HepG2 (cell line): ENCODE results near the gene GJB5. TPM values are rescaled to one million over a fixed set of nuclear protein-coding genes. Genes with fewer than 3 reads are reported as not detected.

Experiments used
- ATAC-seq: fragments of 200-7000 bp; cut with Tn5 transposase; 3 replicates; pipeline ENCODE4 v1.9.1; 2020; ENCODE audit warnings: mild to moderate bottlenecking, moderate library complexity
- BruUV-seq: library from RNA; stranded (reverse); fragments of 400-500 nt; replicated peaks from 2 replicates; lab custom pipeline; 2021; lab: Mats Ljungman, UMichigan
- CTCF ChIA-PET: fragments of 300-600 bp; formaldehyde crosslinking; extraction: SDS; loops from one replicate; lab custom pipeline; 2021; ENCODE audit warnings: low total read pairs, inconsistent platforms, low intra/inter-chr PET ratio; lab: Yijun Ruan, JAX
- POLR2A ChIA-PET: fragments of 350-600 bp; sonication (Branson Sonifier 250); formaldehyde crosslinking; loops from one replicate; lab custom pipeline; 2020; ENCODE audit warnings: antibody characterized with exemption, inconsistent platforms; lab: Yijun Ruan, JAX
- DNase-seq: peaks from one replicate; pipeline ENCODE4 v3.0.0-alpha.2; 2015; ENCODE audit warnings: low spot score
- FAIRE-seq: peaks from 3 replicates; lab custom pipeline; 2011; peaks lifted over from hg19 to GRCh38; lab: Jason Lieb, UNC
- H2AFZ ChIP-seq: one replicate; pipeline ENCODE4 v1.6.1; 2011; ENCODE audit warnings: low read length, inconsistent platforms
- H3K27ac ChIP-seq: fragments of 300-600 bp; 3 replicates; pipeline ENCODE4 v1.8.0; 2011; ENCODE audit warnings: mixed run types, mild to moderate bottlenecking, mixed read lengths, low read length, inconsistent platforms; ENCODE audit not compliant: insufficient read depth; ENCODE audit errors: extremely low read length
- H3K27me3 ChIP-seq, 2 experiments: fragments of 200-600 bp in 1 of 2; 2 replicates in 1 of 2; 3 replicates in 1 of 2; pipeline versions ENCODE4 v1.6.0 to v1.8.0; 2011; ENCODE audit warnings: low read length in 2 of 2, mild to moderate bottlenecking in 2 of 2, moderate library complexity in 2 of 2, inconsistent platforms in 1 of 2; ENCODE audit not compliant: insufficient read depth in 2 of 2, control insufficient read depth in 1 of 2
- H3K36me3 ChIP-seq, 2 experiments: fragments of 200-600 bp in 1 of 2; replicated peaks in 1 of 2; 2 replicates in 1 of 2; 3 replicates in 1 of 2; pipeline versions ENCODE4 v1.5.1 to v1.8.0; 2011; ENCODE audit warnings: low read length in 2 of 2, inconsistent platforms in 1 of 2; ENCODE audit not compliant: insufficient read depth in 2 of 2, control insufficient read depth in 1 of 2
- H3K4me1 ChIP-seq: 2 replicates; pipeline ENCODE4 v1.5.1; 2012; ENCODE audit warnings: low read length, inconsistent platforms; ENCODE audit not compliant: insufficient read depth
- H3K4me2 ChIP-seq: 2 replicates; pipeline ENCODE4 v1.6.0; 2011; ENCODE audit warnings: low read depth, low read length, inconsistent platforms
- H3K4me3 ChIP-seq, 3 experiments: fragments of 200-600 bp in 1 of 3; sonication (generic), shearing (Covaris generic) in 1 of 3; replicated peaks in 1 of 3; 2 replicates each; pipeline ENCODE4 v1.5.1; 2011 to 2016; ENCODE audit warnings: low read length in 3 of 3, inconsistent platforms in 2 of 3, low read depth in 2 of 3, mild to moderate bottlenecking in 2 of 3, control low read depth in 1 of 3, mixed read lengths in 1 of 3; ENCODE audit not compliant: insufficient read depth in 1 of 3
- H3K79me2 ChIP-seq: one replicate; pipeline ENCODE4 v1.6.1; 2011; ENCODE audit warnings: low read length, inconsistent platforms; ENCODE audit not compliant: insufficient read depth
- H3K9ac ChIP-seq: 2 replicates; pipeline ENCODE4 v1.6.0; 2011; ENCODE audit warnings: mild to moderate bottlenecking, low read depth, low read length, inconsistent platforms; ENCODE audit not compliant: insufficient read depth
- H3K9me3 ChIP-seq: 2 replicates; pipeline ENCODE4 v1.5.1; 2012; ENCODE audit warnings: mild to moderate bottlenecking, low read length
- H4K20me1 ChIP-seq: 2 replicates; pipeline ENCODE4 v1.6.0; 2011; ENCODE audit warnings: inconsistent platforms, mild to moderate bottlenecking, low read length, moderate library complexity; ENCODE audit not compliant: insufficient read depth
- ELF4 ChIP-seq: sonication (generic); formaldehyde crosslinking; IDR thresholded peaks from 2 replicates; pipeline ENCODE4 v1.5.0; 2020; ENCODE audit warnings: missing genetic modification reagents, mild to moderate bottlenecking, moderate library complexity, borderline replicate concordance
- ZBTB7B ChIP-seq: sonication (generic); formaldehyde crosslinking; IDR thresholded peaks from 2 replicates; pipeline ENCODE4 v1.4.0; 2020; ENCODE audit warnings: missing genetic modification reagents
- ZEB1 ChIP-seq: IDR thresholded peaks from 2 replicates; pipeline ENCODE4 v1.6.1; 2012; ENCODE audit warnings: mild to moderate bottlenecking, low read depth, inconsistent platforms; ENCODE audit not compliant: insufficient replicate concordance
- ZFY ChIP-seq: sonication (generic); formaldehyde crosslinking; IDR thresholded peaks from 2 replicates; pipeline ENCODE4 v1.4.0; 2020; ENCODE audit warnings: missing genetic modification reagents
- ZNF382 ChIP-seq: sonication (generic); formaldehyde crosslinking; IDR thresholded peaks from 2 replicates; pipeline ENCODE4 v1.5.0; 2020; ENCODE audit warnings: missing genetic modification reagents, mild to moderate bottlenecking, borderline replicate concordance
- ZNF773 ChIP-seq: sonication (generic); formaldehyde crosslinking; IDR thresholded peaks from 2 replicates; pipeline ENCODE4 v1.4.0; 2020; ENCODE audit warnings: missing genetic modification reagents, borderline replicate concordance
- WGBS: methylation state at CpG from one replicate; pipeline ENCODE4 v1.1.6; 2017; ENCODE audit warnings: low lambda C conversion rate; 5-methylcytosine and 5-hydroxymethylcytosine counted together
- in situ Hi-C: cut with HindIII; loops from 2 replicates; pipeline ENCODE4 v1.10.0; 2017; ENCODE audit warnings: low pct_unique_long_range_greater_than_20kb; ENCODE audit not compliant: extremely low pct_ligation_motif_present
- intact Hi-C: fragments of 100-400 bp; cut with micrococcal nuclease; formaldehyde crosslinking; loops from one replicate; pipeline ENCODE4 v1.10.0; 2022; ENCODE audit not compliant: unreplicated experiment
- polyA plus RNA-seq, 8 experiments: library from polyadenylated mRNA; depleted of rRNA in 3 of 8; stranded (reverse) in 7 of 8; unstranded in 1 of 8; fragments of >200 nt; fragmentation: Illumina TruSeq in 4 of 8; extraction: Trizol in 4 of 8; gene quantifications; 2 replicates each; pipeline versions ENCODE4 v1.2.1 to v1.2.3, GENCODE V29; 2011 to 2016; ENCODE audit warnings: low read depth in 4 of 8, missing spikeins in 1 of 8, mixed read lengths in 1 of 8; ENCODE audit not compliant: insufficient read depth in 1 of 8
- total RNA-seq, 5 experiments: library from RNA; depleted of rRNA; stranded (reverse); fragments of >200 nt; fragmentation: Illumina TruSeq; extraction: Trizol; gene quantifications; 2 replicates each; pipeline ENCODE4 v1.2.3, GENCODE V29; 2016; ENCODE audit warnings: low read depth in 1 of 5
- TF ChIP-seq, protein P1 (sequence below): sonication (generic); formaldehyde crosslinking; IDR thresholded peaks from 2 replicates; pipeline ENCODE4 v1.4.0; 2020; ENCODE audit warnings: missing genetic modification reagents
- TF ChIP-seq, protein P2 (sequence below): sonication (generic); formaldehyde crosslinking; IDR thresholded peaks from 2 replicates; pipeline ENCODE4 v1.8.0; 2022; ENCODE audit warnings: low read depth, missing genetic modification reagents

The GJB5 gene
- total and polyA plus RNA-seq, 2 of the 13 experiments (the other 11 are each of a cell fraction or from before 2014, with no cell fraction given) = not detected

DNA sequence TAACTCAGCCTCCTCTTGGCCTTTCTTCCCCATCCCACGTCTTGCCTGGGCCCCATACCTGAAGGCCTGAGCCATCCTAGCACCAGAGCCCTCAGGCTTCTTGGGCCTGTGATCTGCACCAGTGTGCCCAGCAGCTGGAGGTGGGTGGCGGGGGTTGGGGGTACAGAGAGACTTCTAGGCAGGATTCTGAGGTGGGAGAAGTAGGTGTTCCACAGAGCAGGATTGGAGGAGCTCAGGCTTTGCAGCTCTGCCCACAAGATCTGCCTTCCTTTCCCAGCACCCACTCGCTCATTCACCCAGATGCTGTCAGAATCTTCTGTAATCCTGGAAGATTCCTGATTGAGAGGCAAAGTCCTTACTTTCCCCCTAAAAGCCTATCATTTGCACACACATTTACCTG is 10.0 kb upstream of the GJB5 start:
- TF ChIP-seq ZNF382 (CRISPR knock-in tag) = no peak
- TF ChIP-seq ZBTB7B (CRISPR knock-in tag) = no peak
- no peak for TF ChIP-seq ELF4
- TF ChIP-seq, protein P1, sequence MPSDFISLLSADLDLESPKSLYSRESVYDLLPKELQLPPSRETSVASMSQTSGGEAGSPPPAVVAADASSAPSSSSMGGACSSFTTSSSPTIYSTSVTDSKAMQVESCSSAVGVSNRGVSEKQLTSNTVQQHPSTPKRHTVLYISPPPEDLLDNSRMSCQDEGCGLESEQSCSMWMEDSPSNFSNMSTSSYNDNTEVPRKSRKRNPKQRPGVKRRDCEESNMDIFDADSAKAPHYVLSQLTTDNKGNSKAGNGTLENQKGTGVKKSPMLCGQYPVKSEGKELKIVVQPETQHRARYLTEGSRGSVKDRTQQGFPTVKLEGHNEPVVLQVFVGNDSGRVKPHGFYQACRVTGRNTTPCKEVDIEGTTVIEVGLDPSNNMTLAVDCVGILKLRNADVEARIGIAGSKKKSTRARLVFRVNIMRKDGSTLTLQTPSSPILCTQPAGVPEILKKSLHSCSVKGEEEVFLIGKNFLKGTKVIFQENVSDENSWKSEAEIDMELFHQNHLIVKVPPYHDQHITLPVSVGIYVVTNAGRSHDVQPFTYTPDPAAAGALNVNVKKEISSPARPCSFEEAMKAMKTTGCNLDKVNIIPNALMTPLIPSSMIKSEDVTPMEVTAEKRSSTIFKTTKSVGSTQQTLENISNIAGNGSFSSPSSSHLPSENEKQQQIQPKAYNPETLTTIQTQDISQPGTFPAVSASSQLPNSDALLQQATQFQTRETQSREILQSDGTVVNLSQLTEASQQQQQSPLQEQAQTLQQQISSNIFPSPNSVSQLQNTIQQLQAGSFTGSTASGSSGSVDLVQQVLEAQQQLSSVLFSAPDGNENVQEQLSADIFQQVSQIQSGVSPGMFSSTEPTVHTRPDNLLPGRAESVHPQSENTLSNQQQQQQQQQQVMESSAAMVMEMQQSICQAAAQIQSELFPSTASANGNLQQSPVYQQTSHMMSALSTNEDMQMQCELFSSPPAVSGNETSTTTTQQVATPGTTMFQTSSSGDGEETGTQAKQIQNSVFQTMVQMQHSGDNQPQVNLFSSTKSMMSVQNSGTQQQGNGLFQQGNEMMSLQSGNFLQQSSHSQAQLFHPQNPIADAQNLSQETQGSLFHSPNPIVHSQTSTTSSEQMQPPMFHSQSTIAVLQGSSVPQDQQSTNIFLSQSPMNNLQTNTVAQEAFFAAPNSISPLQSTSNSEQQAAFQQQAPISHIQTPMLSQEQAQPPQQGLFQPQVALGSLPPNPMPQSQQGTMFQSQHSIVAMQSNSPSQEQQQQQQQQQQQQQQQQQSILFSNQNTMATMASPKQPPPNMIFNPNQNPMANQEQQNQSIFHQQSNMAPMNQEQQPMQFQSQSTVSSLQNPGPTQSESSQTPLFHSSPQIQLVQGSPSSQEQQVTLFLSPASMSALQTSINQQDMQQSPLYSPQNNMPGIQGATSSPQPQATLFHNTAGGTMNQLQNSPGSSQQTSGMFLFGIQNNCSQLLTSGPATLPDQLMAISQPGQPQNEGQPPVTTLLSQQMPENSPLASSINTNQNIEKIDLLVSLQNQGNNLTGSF (CRISPR knock-in tag) = no peak
- no peak for TF ChIP-seq ZFY (CRISPR knock-in tag)
- TF ChIP-seq, protein P2, sequence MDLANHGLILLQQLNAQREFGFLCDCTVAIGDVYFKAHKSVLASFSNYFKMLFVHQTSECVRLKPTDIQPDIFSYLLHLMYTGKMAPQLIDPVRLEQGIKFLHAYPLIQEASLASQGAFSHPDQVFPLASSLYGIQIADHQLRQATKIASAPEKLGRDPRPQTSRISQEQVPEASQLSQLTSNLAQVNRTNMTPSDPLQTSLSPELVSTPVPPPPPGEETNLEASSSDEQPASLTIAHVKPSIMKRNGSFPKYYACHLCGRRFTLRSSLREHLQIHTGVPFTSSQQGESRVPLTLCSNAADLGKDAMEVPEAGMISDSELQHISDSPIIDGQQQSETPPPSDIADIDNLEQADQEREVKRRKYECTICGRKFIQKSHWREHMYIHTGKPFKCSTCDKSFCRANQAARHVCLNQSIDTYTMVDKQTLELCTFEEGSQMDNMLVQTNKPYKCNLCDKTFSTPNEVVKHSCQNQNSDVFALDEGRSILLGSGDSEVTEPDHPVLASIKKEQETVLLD (CRISPR knock-in tag) = no peak
- TF ChIP-seq ZNF773 = no peak
- no peak for TF ChIP-seq ZEB1
- TF ChIP-seq, all 625 proteins: peak for 0
- no peak for ATAC-seq
- DNase-seq = no peak
- peaks cover 6% of the 10 kb centered on the region; the same call in 1 of the 2 replicates for H3K4me1 ChIP-seq
- no TSS peak for BruUV-seq
- intact Hi-C loops (no loop called here), in situ Hi-C loops (loop anchor here (10.0 kb wide), 3 partner anchors 200 to 1110 kb away; no protein-coding TSS in a partner anchor)
- H2AFZ ChIP-seq = no peak overlapping the region
- no peak overlapping the region for H3K4me3 ChIP-seq
- H3K9me3 ChIP-seq = no peaks in the 10 kb centered on the region
- FAIRE-seq = no peak
- H3K9ac ChIP-seq = no peak overlapping the region
- ChIA-PET POLR2A (no interaction called here), CTCF (no interaction called here)
- WGBS = 0% methylated on average over 2 of the region's 3 CpGs
- H4K20me1 ChIP-seq = no peaks in the 10 kb centered on the region
- no peaks in the 10 kb centered on the region for H3K79me2 ChIP-seq
- no peaks in the 10 kb centered on the region for H3K36me3 ChIP-seq
- no peak overlapping the region for H3K27ac ChIP-seq
- H3K4me2 ChIP-seq = no peak overlapping the region
- peaks cover 2 to 13% of the 10 kb centered on the region in 2 experiments; a peak in 4 of 5 replicates for H3K27me3 ChIP-seq
